HCT116 (cell line): ENCODE results near the gene JPH3. TPM values are rescaled to one million over a fixed set of nuclear protein-coding genes. Genes with fewer than 3 reads are reported as not detected.

ENCODE experiments used
- total RNA-seq: library from RNA; stranded (reverse); gene quantifications from one replicate; pipeline ENCODE4 v1.2.1, GENCODE V29; 2021; ENCODE audit not compliant: unreplicated experiment

JPH3 gene
- total RNA-seq, 1 experiment from 2014 or later: 0.10 TPM

Other genes with a start within 250 kb of the JPH3 start
- 52.1 TPM for gene FBXO31, start 218.7 kb upstream of the JPH3 start, total RNA-seq
- gene MAP1LC3B, start 210.2 kb upstream of the JPH3 start, total RNA-seq: 93.8 TPM
- 37.8 TPM for gene ZCCHC14, start 109.5 kb upstream of the JPH3 start, total RNA-seq
- gene KLHDC4, start 163.5 kb downstream of the JPH3 start, total RNA-seq: 107 TPM